Mucosa of stomach (tissue), 1 donor: ENCODE data around the gene APOLD1.

Source experiments
- H3K27me3 ChIP-seq: one replicate; pipeline ENCODE4 v1.7.0; 2013; ENCODE audit warnings: mild to moderate bottlenecking, low read length; ENCODE audit not compliant: control insufficient read depth, insufficient read depth
- H3K36me3 ChIP-seq: one replicate; pipeline ENCODE4 v1.7.0; 2013; ENCODE audit warnings: low read length; ENCODE audit not compliant: control insufficient read depth, insufficient read depth
- H3K4me1 ChIP-seq: one replicate; pipeline ENCODE4 v1.7.0; 2013; ENCODE audit warnings: mild to moderate bottlenecking, low read length; ENCODE audit not compliant: control insufficient read depth, insufficient read depth
- H3K4me3 ChIP-seq: one replicate; pipeline ENCODE4 v1.7.0; 2013; ENCODE audit warnings: low read length
- H3K9ac ChIP-seq: one replicate; pipeline ENCODE4 v1.7.0; 2013; ENCODE audit warnings: mild to moderate bottlenecking, low read length, moderate library complexity
- H3K9me3 ChIP-seq: one replicate; pipeline ENCODE4 v1.7.0; 2013; ENCODE audit warnings: mild to moderate bottlenecking, low read length, moderate library complexity; ENCODE audit not compliant: control insufficient read depth
- donor health status: Pancreatic carcinoma.

The APOLD1 gene

GRCh38 chr12:12788675-12789368, 3.4 kb downstream of the APOLD1 start:
- H3K27me3 ChIP-seq, result no peaks in the 10 kb centered on the region
- no peaks in the 10 kb centered on the region for H3K36me3 ChIP-seq
- H3K4me1 ChIP-seq, result peaks cover 23% of the 10 kb centered on the region
- no peaks in the 10 kb centered on the region for H3K9me3 ChIP-seq
- H3K9ac ChIP-seq, result no peak overlapping the region
- no peak overlapping the region for H3K4me3 ChIP-seq

GRCh38 chr12:12790956-12791355, 5.5 kb downstream of the APOLD1 start:
- no peaks in the 10 kb centered on the region for H3K36me3 ChIP-seq
- no peaks in the 10 kb centered on the region for H3K27me3 ChIP-seq
- H3K4me3 ChIP-seq, result no peak overlapping the region
- H3K9me3 ChIP-seq, result no peaks in the 10 kb centered on the region
- H3K9ac ChIP-seq, result no peak overlapping the region
- peaks cover 23% of the 10 kb centered on the region for H3K4me1 ChIP-seq

GRCh38 chr12:12791756-12792369, 6.4 kb downstream of the APOLD1 start:
- Histone ChIP-seq H3K9ac (peak overlapping the region; percentile 19), H3K27me3 (no peaks in the 10 kb centered on the region), H3K36me3 (no peaks in the 10 kb centered on the region), H3K4me1 (peaks cover 23% of the 10 kb centered on the region), H3K9me3 (no peaks in the 10 kb centered on the region), H3K4me3 (no peak overlapping the region)

- Histone ChIP-seq H3K4me1 (peaks cover 19% of the 10 kb centered on the region), H3K9me3 (no peaks in the 10 kb centered on the region), H3K9ac (no peak overlapping the region), H3K36me3 (no peaks in the 10 kb centered on the region), H3K27me3 (no peaks in the 10 kb centered on the region), H3K4me3 (no peak overlapping the region)
These were observed 7.0 kb downstream of the APOLD1 start for GRCh38 chr12:12792421-12792820.

- no peaks in the 10 kb centered on the region for H3K27me3 ChIP-seq
- no peak overlapping the region for H3K4me3 ChIP-seq
- H3K9ac ChIP-seq, result no peak overlapping the region
- H3K9me3 ChIP-seq, result no peaks in the 10 kb centered on the region
- no peaks in the 10 kb centered on the region for H3K36me3 ChIP-seq
- peaks cover 7% of the 10 kb centered on the region for H3K4me1 ChIP-seq
These were observed 9.2 kb downstream of the APOLD1 start for GRCh38 chr12:12794686-12795085.

- H3K36me3 ChIP-seq, result no peaks in the 10 kb centered on the region
- no peak overlapping the region for H3K9ac ChIP-seq
- peaks cover 18% of the 10 kb centered on the region for H3K4me1 ChIP-seq
- H3K27me3 ChIP-seq, result no peaks in the 10 kb centered on the region
- H3K4me3 ChIP-seq, result no peak overlapping the region
- H3K9me3 ChIP-seq, result no peaks in the 10 kb centered on the region
These were observed 10.7 kb downstream of the APOLD1 start for GRCh38 chr12:12796171-12796570.

GRCh38 chr12:12796928-12797793, 11.7 kb downstream of the APOLD1 start:
- H3K36me3 ChIP-seq, result no peaks in the 10 kb centered on the region
- no peak overlapping the region for H3K4me3 ChIP-seq

GRCh38 chr12:12797794-12798152, 12.3 kb downstream of the APOLD1 start:
- no peaks in the 10 kb centered on the region for H3K36me3 ChIP-seq
- no peaks in the 10 kb centered on the region for H3K27me3 ChIP-seq
- H3K4me1 ChIP-seq, result peaks cover 19% of the 10 kb centered on the region
- no peak overlapping the region for H3K4me3 ChIP-seq
- H3K9me3 ChIP-seq, result no peaks in the 10 kb centered on the region
- no peak overlapping the region for H3K9ac ChIP-seq

More at GRCh38 chr12:12796928-12797793, 11.7 kb downstream of the APOLD1 start:
- Histone ChIP-seq H3K27me3 (no peaks in the 10 kb centered on the region), H3K9me3 (no peaks in the 10 kb centered on the region), H3K4me1 (peaks cover 14% of the 10 kb centered on the region), H3K9ac (no peak overlapping the region)

- Histone ChIP-seq H3K4me3 (no peak overlapping the region), H3K36me3 (no peaks in the 10 kb centered on the region), H3K4me1 (peaks cover 24% of the 10 kb centered on the region)
These were observed 13.0 kb downstream of the APOLD1 start for GRCh38 chr12:12798480-12798879.

GRCh38 chr12:12799163-12799920, 13.9 kb downstream of the APOLD1 start:
- no peaks in the 10 kb centered on the region for H3K36me3 ChIP-seq
- H3K9me3 ChIP-seq, result no peaks in the 10 kb centered on the region
- H3K4me1 ChIP-seq, result peaks cover 33% of the 10 kb centered on the region
- no peak overlapping the region for H3K4me3 ChIP-seq
- no peak overlapping the region for H3K9ac ChIP-seq
- no peaks in the 10 kb centered on the region for H3K27me3 ChIP-seq

More at GRCh38 chr12:12798480-12798879, 13.0 kb downstream of the APOLD1 start:
- no peaks in the 10 kb centered on the region for H3K9me3 ChIP-seq
- H3K27me3 ChIP-seq, result no peaks in the 10 kb centered on the region
- H3K9ac ChIP-seq, result no peak overlapping the region

- Histone ChIP-seq H3K9ac (peak overlapping the region; percentile 17), H3K36me3 (no peaks in the 10 kb centered on the region), H3K27me3 (no peaks in the 10 kb centered on the region), H3K4me1 (peaks cover 42% of the 10 kb centered on the region), H3K4me3 (no peak overlapping the region), H3K9me3 (no peaks in the 10 kb centered on the region)
These were observed 15.1 kb downstream of the APOLD1 start for GRCh38 chr12:12800406-12801180.
